ENCODE measurements around the gene HSPA1A. TPM values are rescaled to one million over a fixed set of nuclear protein-coding genes. Genes with fewer than 3 reads are reported as not detected.

Gene HSPA1A
- total and polyA plus RNA-seq, 9 of the 15 experiments (the other 6 are each of a cell fraction or from before 2014, with no cell fraction given): 2.2 to 273 (median 107) TPM

DNA sequence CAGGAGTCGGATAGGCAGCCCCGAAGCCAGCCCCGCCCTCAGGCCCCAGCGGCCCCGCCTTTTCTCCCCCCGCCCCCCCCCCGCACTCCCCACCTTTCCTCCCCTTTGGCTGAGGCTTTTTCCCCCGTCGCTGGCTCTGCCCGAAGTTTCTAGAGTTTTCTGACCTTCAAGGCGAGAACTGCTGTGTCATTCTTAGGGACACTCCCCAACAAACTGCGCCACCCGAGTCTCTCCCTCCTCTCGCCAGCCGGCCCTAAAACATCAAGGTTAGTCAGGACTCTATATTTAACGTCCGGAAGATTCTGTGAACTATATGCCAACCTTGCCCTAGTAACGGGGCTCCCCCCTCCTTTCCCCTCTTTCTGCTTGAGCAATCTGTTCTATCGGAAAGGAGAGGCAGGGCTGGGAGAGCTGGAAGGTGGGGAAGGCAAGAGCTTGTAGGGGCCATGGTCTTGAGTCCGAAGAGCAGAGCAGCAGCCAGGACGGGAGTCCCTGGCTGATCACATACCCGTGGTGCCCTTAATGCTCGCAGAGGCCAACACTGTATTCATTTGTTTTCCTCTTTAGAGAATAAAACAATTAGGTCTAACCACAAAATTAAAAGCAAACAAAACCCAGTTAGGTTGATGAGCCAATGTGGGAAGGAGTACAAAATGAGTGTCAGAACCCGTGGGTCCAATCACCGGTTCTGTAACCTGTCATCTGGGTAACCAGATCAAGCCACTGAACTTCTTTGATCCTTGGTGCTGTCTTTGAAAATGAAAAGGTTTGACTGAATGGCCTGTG, 6.9 kb downstream of the HSPA1A start (continued):
- TF ChIP-seq KDM4B (IDR thresholded peaks at IDR 0.05; ENCODE audit: borderline replicate concordance in 2 of 2, low read depth in 1 of 2): peak in 1 of 2 experiments; percentile 94; a peak in 2 of 4 replicates
- TF ChIP-seq, protein P1, sequence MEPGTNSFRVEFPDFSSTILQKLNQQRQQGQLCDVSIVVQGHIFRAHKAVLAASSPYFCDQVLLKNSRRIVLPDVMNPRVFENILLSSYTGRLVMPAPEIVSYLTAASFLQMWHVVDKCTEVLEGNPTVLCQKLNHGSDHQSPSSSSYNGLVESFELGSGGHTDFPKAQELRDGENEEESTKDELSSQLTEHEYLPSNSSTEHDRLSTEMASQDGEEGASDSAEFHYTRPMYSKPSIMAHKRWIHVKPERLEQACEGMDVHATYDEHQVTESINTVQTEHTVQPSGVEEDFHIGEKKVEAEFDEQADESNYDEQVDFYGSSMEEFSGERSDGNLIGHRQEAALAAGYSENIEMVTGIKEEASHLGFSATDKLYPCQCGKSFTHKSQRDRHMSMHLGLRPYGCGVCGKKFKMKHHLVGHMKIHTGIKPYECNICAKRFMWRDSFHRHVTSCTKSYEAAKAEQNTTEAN (CRISPR knock-in tag; IDR thresholded peaks at IDR 0.05): peak; percentile 47; the same call in 1 of the 2 replicates
- TF ChIP-seq FOXK2 (conservative IDR thresholded peaks at IDR 0.05 in 1 of 2, IDR thresholded peaks at IDR 0.05 in 1 of 2; ENCODE audit: low read depth in 2 of 2): no peak
- TF ChIP-seq, protein P2, sequence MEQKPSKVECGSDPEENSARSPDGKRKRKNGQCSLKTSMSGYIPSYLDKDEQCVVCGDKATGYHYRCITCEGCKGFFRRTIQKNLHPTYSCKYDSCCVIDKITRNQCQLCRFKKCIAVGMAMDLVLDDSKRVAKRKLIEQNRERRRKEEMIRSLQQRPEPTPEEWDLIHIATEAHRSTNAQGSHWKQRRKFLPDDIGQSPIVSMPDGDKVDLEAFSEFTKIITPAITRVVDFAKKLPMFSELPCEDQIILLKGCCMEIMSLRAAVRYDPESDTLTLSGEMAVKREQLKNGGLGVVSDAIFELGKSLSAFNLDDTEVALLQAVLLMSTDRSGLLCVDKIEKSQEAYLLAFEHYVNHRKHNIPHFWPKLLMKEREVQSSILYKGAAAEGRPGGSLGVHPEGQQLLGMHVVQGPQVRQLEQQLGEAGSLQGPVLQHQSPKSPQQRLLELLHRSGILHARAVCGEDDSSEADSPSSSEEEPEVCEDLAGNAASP (IDR thresholded peaks at IDR 0.05): no peak
- peak; percentile 100 for TF ChIP-seq MAFG (tag; conservative IDR thresholded peaks at IDR 0.05)
- TF ChIP-seq COPS2 (conservative IDR thresholded peaks at IDR 0.05): no peak
- peak; percentile 44; the same call in 1 of the 2 replicates for TF ChIP-seq SMAD3 (CRISPR knock-in tag; conservative IDR thresholded peaks at IDR 0.05)
- TF ChIP-seq ZBED1 (IDR thresholded peaks at IDR 0.05): no peak
- TF ChIP-seq, protein P3, sequence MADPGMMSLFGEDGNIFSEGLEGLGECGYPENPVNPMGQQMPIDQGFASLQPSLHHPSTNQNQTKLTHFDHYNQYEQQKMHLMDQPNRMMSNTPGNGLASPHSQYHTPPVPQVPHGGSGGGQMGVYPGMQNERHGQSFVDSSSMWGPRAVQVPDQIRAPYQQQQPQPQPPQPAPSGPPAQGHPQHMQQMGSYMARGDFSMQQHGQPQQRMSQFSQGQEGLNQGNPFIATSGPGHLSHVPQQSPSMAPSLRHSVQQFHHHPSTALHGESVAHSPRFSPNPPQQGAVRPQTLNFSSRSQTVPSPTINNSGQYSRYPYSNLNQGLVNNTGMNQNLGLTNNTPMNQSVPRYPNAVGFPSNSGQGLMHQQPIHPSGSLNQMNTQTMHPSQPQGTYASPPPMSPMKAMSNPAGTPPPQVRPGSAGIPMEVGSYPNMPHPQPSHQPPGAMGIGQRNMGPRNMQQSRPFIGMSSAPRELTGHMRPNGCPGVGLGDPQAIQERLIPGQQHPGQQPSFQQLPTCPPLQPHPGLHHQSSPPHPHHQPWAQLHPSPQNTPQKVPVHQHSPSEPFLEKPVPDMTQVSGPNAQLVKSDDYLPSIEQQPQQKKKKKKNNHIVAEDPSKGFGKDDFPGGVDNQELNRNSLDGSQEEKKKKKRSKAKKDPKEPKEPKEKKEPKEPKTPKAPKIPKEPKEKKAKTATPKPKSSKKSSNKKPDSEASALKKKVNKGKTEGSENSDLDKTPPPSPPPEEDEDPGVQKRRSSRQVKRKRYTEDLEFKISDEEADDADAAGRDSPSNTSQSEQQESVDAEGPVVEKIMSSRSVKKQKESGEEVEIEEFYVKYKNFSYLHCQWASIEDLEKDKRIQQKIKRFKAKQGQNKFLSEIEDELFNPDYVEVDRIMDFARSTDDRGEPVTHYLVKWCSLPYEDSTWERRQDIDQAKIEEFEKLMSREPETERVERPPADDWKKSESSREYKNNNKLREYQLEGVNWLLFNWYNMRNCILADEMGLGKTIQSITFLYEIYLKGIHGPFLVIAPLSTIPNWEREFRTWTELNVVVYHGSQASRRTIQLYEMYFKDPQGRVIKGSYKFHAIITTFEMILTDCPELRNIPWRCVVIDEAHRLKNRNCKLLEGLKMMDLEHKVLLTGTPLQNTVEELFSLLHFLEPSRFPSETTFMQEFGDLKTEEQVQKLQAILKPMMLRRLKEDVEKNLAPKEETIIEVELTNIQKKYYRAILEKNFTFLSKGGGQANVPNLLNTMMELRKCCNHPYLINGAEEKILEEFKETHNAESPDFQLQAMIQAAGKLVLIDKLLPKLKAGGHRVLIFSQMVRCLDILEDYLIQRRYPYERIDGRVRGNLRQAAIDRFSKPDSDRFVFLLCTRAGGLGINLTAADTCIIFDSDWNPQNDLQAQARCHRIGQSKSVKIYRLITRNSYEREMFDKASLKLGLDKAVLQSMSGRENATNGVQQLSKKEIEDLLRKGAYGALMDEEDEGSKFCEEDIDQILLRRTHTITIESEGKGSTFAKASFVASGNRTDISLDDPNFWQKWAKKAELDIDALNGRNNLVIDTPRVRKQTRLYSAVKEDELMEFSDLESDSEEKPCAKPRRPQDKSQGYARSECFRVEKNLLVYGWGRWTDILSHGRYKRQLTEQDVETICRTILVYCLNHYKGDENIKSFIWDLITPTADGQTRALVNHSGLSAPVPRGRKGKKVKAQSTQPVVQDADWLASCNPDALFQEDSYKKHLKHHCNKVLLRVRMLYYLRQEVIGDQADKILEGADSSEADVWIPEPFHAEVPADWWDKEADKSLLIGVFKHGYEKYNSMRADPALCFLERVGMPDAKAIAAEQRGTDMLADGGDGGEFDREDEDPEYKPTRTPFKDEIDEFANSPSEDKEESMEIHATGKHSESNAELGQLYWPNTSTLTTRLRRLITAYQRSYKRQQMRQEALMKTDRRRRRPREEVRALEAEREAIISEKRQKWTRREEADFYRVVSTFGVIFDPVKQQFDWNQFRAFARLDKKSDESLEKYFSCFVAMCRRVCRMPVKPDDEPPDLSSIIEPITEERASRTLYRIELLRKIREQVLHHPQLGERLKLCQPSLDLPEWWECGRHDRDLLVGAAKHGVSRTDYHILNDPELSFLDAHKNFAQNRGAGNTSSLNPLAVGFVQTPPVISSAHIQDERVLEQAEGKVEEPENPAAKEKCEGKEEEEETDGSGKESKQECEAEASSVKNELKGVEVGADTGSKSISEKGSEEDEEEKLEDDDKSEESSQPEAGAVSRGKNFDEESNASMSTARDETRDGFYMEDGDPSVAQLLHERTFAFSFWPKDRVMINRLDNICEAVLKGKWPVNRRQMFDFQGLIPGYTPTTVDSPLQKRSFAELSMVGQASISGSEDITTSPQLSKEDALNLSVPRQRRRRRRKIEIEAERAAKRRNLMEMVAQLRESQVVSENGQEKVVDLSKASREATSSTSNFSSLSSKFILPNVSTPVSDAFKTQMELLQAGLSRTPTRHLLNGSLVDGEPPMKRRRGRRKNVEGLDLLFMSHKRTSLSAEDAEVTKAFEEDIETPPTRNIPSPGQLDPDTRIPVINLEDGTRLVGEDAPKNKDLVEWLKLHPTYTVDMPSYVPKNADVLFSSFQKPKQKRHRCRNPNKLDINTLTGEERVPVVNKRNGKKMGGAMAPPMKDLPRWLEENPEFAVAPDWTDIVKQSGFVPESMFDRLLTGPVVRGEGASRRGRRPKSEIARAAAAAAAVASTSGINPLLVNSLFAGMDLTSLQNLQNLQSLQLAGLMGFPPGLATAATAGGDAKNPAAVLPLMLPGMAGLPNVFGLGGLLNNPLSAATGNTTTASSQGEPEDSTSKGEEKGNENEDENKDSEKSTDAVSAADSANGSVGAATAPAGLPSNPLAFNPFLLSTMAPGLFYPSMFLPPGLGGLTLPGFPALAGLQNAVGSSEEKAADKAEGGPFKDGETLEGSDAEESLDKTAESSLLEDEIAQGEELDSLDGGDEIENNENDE (IDR thresholded peaks at IDR 0.05; ENCODE audit: low read depth, low read length): no peak
- no peak for TF ChIP-seq SMARCA4 (IDR thresholded peaks at IDR 0.05)
- no peak for TF ChIP-seq HNRNPLL (IDR thresholded peaks at IDR 0.05; ENCODE audit: low read depth, low read length, poor library complexity, severe bottlenecking)
- TF ChIP-seq DACH1 (IDR thresholded peaks at IDR 0.05; ENCODE audit: partially characterized antibody): no peak
- peak; percentile 7; the same call in 1 of the 2 replicates for TF ChIP-seq TCFL5 (CRISPR knock-in tag; conservative IDR thresholded peaks at IDR 0.05)
- no peak for TF ChIP-seq CHD1 (IDR thresholded peaks at IDR 0.05; ENCODE audit: low read length)
